HG03196 (cell line): Measurements from ENCODE around the gene KIAA1614.

Experiments used
- ATAC-seq: cut with Tn5 transposase; IDR thresholded peaks from one replicate; pipeline ENCODE4 v1.9.1; 2021; ENCODE audit not compliant: unreplicated experiment

KIAA1614 gene

DNA sequence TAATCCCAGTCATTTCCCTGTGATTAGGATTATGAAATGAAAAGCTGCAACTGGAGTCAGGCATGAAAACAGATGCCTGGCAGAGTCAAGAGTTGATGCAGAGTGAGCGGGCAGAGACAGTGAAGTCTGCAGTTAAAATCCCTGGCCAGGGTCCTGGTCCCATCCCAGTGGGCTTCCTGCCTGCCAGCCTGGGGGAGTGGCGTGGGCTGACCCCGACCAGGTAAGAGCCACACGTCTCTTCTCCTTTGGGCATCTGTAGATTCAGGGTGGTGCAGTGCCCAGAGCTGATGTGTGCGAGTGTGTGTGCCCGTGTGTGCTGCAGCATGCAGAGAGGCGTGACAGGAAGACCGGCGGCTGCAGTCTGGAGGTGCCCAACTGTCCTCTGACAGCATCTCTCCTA is 6.2 kb upstream of the KIAA1614 start:
- ATAC-seq = no peak

DNA sequence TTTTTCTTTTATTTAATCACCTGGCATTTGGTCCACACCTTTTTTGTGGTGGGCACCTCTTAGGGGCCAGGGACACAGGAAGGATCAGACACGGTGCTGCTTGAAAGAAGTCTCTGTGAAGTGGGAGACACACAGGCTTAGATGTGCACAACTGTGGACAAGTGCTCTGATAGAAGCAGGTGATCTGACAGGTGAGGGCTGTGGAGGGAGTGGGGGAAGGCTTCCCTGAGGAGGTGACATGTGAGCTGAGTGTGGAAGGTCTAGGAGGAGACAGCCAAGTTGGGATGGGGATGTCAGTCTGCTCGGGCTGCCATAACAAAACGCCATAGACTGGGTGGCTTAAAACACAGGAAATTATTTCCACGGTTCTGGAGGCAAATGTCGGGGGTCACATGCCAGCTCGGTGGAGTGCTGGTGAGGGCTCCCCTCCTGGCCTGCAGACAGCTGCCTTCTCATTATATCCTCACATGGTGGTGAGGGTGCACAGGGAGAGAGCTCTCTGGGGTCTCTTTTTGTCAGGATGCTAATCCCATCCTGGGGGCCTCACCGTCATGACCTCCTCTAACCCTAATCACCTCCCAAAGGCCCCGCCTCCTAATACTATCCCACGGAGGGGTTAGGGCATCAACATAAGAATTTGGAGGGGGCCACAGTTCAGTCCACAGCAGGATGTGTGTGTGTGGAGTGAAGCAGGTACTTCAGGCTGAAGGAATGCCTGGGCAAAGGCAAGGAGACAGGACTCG is 5.2 kb upstream of the KIAA1614 start:
- no peak for ATAC-seq

DNA sequence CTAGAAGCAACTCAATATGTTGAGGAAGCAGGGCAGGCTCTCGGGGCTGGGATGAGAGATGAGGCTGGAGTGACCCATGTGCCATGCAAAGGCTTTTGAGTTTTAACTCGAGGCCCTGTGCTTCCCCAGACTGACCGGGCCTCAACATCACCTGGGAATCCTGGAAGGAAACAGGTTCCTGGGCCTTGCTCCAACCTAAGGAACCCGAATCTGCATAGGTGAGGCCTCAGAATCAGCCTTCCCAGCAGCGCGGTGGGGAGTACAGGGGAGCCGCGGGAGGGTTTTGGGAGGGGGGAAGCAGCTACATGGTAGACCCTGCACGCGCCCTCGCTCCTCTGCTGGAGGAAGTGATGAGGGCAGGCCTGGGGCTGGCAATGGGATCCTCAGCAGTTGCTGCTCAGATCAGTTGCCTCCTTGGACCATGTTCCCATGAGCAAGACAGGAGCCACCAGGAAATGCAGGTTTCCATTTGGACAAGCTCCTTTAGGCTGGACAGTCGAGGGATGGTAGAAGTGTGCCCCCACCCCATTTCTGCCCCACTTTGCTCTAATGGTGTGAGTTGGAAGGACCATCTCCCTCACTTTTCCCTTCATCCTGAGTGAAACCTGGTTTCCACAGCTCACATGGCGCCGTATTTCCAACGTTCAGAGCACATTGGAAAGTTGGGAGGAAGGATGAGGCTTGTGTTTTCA is 4.5 kb upstream of the KIAA1614 start:
- ATAC-seq = no peak

DNA sequence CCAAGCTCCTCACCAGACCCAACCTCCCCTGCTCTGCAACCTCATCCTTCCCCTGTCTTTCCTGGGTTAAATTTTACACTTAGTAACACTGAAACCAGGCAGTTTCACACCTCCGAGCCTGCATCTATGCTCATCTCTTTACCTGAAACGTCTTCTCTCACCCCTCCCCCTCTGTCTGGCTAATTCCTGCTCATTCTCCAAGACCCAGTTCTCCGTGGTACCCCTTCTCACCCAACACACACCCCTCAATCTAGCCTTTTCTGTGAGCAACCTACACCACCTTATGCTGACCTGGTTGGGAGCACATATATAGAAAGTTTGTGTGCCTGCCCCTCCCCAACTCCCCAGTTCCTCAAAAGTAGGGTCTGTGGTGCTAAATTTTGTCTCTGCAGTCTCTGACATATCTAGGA is 3.7 kb upstream of the KIAA1614 start:
- ATAC-seq = peak; percentile 46

DNA sequence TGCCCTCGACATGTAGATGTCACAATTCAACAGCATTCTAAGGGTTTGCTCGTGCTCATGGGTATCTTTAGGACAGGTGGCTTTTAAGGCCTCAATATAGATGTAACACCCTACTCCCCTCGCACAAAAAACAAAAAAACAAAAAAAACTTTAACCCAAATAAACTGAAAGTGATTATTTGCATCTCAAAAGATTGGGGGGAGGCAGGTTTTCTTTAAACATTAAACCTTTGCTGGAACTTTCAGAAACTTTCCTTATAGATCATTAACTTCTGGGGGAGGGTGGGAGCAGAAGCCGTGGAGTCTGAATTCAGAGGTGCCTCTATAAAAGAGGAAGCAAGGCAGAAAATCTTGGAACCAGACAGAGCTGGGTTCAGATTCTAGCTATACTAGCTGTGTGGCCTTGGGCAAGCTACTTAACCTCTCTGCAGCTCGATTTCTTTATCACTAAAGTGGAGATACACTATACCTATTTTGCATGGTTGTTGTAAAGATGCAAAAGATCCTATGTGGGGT is 3.2 kb upstream of the KIAA1614 start:
- ATAC-seq = peak; percentile 44

DNA sequence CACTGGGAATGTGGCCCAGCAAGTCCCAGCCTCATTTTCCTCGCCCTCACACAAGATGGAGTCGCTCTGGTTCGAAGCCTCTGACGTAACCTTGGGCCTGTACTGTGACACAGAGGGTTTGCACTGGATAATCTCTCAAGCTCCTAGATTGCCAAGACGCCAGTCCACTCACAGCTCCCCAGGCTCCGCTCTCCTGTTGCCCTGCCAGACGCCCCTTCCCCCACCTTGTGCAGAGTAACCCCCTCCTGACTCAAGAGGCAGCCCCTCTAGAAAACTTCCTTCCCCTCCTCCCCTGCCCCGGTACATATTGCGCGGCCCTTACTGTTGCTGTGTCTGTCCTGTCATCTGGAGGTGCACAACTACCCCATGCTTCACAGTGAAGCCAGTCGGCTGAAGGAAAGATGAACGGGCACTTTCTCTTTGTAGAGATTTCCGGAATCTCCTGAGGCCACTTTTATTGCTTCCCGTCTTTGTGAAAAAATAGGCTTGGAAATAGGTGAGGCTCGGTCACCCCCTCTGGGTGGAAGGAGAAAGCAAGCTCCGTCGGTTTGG is 981 bp upstream of the KIAA1614 start:
- no peak for ATAC-seq

DNA sequence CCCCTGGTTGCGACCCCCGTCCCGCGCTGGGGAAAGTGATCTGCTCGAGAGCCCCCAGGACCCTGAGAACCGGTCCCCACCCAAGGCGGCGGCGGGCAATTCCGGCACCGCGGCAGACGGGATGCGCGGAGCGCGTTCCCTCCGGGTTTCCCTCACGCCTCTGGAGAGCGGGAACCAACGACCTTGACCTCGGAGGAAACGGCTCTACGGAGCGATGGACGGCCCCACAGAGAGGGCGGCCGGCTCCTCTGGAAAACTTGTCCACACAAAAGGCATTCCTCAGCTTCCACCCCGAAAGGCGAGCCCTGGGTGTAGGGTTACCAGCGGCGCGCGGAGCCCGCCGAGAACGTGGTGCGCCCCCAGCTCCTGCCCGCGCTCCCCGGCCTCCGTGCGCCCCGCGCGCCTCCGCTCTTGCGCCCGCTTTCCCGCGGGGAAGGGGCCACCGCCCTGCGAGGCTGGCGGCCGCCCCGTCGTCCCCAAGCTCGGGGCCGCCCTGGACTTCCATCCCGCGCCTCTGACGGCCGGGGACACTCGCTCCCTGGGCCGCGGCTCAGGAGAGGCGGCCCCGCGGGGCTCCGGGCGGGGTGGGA is 391 bp upstream of the KIAA1614 start:
- no peak for ATAC-seq

DNA sequence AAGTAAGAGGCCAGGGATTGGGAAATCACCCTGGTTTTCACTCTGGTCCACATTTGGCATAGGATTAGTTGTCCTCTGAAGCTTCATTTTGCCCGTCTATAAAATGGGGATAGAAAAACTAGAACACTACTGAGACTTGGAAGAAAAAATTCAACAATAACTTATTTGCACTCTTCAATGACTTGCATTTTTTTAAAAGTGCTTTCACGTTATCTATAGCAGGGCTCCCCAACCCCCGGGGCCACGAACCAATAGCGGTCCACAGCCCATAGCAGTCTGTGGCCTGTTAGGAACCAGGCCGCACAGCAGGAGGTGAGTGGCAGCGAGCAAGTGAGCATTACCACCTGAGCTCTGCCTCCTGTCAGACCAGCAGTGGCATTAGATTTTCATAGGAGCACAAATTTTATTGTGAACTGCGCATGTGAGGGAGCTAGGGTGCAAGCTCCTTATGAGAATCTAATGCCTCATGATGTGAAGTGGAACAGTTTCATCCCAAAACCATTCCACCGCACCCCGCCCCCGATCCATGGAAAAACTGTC is 2.8 kb downstream of the KIAA1614 start:
- ATAC-seq = no peak

DNA sequence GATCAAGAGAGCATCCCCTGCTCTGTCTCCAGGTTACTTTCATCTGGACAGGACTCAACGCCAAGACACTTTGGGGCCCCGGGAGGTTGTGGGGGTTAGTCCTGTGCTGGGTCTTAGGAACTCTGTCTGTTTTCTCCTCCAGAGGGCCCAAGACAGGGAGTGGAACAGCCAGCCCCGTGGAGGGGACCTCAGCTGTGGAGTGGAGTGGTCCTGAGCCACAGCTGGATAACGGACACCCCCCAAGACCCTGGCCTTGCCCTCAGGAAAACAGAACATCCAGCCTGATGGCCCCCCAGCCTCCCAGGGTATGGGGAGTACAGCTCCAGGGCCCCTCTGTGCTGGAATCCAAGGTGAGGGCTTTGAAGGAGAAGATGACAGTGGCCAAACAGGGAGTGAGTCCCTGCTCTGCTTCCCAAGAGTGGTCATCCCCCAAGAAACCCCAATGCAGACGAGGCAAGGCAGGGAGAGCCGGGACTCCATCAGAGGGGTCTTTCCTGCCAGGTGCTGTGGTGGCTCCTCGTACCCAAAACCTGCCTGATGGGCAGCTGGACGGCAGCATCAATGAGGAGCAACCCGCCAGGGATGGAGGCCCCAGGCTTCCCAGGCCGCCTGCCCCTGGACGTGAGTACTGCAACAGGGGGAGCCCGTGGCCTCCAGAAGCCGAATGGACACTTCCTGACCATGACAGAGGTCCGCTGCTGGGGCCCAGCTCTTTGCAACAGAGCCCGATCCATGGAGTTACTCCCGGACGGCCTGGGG is 3.5 kb downstream of the KIAA1614 start:
- ATAC-seq = no peak

DNA sequence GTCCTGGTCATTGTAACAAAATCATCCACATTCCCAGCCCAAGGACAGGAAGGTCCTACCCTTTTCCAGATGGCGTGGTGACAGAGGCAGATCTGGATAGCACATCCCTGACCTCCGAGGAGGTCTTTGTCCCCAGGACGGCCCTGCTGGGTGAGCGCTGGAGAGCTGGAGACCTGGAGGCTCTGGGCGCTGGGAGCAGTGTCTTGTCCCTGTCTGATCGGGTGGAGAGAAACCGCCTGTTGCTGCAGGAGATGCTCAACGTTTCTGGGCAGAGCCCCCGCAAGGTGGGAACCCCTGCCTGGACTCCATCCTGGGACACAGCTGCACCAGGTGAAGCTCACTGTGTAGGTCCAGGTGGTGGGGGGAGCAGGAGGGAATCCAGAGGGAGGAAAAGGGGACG is 4.1 kb downstream of the KIAA1614 start:
- no peak for ATAC-seq

DNA sequence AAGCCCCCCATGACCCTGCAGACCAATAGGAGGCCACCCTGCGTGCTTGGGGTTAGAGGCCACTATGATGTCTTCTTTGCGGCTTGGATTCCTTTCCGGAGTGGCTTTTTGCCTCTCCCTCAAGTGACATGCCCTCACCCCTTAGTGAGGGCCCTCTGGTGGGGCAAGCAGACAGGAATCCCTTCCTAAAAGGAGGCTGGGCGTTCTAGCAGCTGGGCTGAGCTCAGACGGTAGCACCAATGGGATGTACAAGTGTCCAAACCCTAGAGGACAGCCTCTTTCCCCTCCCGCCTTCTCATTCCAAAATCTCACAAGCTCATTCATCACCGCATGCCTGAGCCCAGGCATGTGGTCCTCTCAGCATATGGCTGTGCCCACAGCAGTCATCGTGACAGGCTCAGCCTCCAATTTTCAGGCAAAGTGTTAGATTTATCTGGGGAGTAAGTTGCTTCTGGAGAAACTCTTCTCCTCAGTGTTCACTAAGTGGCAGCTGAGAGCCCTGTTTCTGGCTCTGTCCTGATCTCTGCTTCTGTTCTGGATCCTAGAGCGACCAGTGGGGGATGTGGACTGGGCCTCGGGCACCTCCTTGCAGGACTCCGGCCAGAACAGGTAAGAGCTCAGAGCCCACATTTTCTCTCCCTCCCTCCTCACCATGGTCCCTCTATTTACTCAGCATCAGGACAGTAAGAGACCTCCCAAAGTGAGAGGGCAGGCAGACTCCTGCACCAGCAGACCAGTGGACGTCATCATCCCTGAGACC is 4.8 kb downstream of the KIAA1614 start:
- ATAC-seq = no peak

DNA sequence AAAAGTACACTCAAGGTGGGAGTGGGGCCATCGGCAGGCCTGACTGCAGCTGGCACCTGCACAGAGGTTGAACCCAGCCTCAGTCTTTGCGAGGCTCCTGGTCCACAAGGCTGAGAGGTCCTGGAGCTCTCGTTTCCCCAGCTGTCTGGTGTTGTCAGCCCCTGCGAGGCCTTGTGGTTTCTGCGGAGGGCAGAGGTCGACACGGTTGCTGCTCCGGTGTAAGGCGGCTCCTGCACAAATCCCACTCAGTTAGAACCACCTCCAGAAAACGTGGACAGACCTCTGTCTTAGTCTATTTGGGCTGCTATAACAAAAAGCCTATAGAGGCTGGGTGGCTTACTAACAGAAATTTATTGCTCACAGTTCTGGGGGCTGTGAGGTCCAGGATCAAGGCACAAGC is 5.8 kb downstream of the KIAA1614 start:
- ATAC-seq = no peak

DNA sequence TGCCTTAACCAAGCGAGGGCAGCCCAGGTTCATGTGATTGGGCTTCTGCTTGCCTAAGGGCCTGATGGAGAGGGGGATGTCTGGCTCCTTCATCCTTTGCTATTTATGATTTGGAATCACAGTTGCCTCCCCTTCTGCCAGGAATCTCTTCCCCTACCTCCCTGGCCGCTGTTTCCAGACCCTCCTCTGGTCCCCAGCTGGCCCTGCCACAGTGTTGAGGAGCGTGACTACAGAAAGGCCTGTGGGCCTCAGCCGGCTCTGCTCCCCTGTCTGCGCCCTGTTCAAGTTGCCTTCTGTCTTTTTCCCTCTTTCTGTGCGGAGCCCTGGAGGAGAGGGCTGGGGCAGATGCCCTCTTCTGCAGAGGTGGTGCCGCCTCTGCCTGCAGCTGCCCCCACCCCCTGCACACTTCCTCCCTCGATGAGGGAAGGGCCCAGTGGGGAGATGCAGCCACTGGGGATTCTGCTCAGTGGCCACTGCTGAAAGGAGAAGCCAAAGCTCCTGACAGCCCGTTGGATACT is 6.5 kb downstream of the KIAA1614 start:
- no peak for ATAC-seq

DNA sequence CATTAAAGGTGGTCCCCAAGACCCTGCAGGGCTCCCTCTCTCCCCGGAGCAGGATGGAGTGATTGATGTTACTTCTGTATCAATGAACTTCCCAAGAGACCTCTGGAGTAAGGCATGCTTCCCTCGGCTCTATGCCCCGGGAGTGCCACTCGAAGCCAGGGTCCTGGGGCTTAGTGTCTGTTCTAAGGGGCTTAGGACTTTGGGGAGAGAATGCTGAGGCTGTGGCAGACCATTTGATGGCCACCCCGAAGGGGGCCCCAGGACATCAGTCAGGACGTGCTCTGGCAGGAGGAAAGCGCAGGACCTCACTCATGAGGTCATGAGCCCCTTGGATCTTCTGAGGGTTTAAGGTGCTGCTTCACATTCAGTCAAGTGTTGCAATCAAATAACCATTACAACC is 7.5 kb downstream of the KIAA1614 start:
- no peak for ATAC-seq

DNA sequence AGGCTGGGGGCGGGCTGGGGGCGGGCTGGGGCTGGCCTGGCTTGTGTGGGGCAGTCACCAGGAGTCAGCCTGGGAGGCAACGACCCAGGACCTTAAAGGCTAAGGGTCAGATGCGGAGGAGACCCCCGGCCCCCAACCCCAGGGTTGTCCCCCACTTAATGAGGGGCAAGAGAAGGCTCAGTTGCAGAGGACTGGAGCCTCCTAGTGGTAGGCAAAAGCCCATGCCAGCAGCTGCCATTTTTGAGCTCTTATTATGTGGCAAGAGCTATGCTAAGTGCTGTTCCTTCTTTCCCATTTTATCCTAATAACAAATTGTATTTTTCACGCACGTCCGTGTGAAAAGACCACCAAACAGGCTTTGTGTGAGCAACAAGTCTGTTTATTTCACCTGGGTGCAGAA is 8.0 kb downstream of the KIAA1614 start:
- ATAC-seq = no peak

DNA sequence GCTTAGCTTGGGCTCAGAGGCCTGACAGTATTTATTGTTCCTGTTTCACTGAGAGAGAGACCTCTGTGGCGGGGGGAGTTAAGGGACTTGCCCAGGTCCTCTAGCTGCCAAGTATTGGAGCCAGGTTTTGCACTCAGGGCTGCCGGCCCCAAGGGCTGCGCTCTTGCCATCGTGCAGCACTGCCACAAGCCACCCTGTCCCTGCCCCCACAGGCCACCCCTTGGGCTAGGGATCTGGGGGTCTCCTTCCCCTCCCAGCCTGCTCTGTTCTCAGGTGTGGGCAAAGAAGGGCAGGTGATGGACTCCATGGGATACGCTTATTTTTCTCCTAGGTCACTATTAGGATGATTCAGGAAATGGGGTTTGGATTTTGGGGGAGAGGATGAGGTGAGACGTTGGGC is 8.7 kb downstream of the KIAA1614 start:
- ATAC-seq = no peak

DNA sequence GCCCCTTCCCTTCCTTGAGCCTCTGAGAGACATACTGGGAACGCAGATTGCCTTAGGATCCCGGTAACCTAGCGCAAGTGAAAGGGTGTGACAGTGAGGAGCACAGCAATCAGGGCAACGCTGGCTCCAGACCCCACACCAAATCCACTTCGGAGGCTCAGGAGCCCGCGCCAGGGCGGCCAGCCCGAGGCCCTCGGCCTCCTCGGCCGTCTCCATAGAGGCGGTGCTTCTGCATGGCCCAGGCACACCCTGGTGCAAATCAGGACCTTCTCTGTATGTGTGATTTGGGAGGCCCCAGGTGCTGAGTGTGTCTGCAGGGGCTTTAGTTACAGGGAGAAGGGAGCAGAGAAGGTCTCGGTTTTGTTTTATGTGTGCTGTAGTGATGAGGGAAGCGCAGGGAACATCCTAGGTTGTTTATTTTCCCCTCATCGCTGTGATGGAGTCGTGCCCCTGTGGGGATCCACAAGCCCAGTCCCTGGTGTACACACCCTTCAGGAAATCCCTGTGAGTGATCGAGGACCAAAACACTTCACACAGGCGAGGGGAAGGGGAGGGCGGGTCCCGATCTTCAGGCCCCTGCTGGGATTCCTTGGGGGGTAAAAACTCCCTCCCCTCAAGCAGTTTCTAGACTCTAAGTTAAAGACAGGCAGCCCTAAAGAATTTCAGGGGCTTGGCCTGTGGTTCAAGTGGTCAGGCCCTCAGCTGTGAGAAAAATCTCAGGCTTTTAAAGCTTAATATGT is 9.4 kb downstream of the KIAA1614 start:
- no peak for ATAC-seq

DNA sequence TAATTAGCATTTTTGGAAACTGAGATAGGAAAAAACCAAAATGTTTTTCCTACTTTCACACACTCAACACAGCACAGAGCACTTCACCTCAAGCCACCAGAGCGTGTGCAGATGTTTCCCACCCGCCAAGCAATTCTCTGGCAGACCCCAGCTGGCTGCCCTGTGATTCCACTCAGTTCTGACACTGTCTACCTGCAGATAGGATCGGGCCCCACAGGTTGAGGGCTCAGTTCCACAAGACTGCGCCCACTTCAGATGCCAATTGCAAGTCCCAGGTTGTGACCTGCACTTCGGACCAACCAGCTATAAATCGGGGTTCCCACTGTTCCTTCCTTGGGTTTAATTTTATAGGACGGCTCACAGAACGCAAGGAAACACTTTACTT is 9.9 kb downstream of the KIAA1614 start:
- ATAC-seq = no peak
